H9 (cell line): ENCODE data around the gene CHSY3. TPM values are rescaled to one million over a fixed set of nuclear protein-coding genes. Genes with fewer than 3 reads are reported as not detected.

Experiments
- DNase-seq: peaks from one replicate; pipeline ENCODE4 v3.0.0-alpha.2; 2017
- H2AFZ ChIP-seq: one replicate; pipeline ENCODE4 v1.6.1; 2013; ENCODE audit warnings: mild to moderate bottlenecking, low read length, control low read depth, moderate library complexity
- H2AK5ac ChIP-seq: 2 replicates; pipeline ENCODE4 v1.6.1; 2013; ENCODE audit warnings: low read length, control low read depth, mixed read lengths; ENCODE audit not compliant: insufficient read length
- H2BK120ac ChIP-seq: one replicate; pipeline ENCODE4 v1.6.1; 2013; ENCODE audit warnings: low read depth, mild to moderate bottlenecking, low read length, control low read depth, inconsistent platforms; ENCODE audit not compliant: poor library complexity, severe bottlenecking
- H2BK12ac ChIP-seq: 2 replicates; pipeline ENCODE4 v1.6.1; 2013; ENCODE audit warnings: low read length, control low read depth, mixed read lengths, low read depth; ENCODE audit not compliant: insufficient read length
- H2BK15ac ChIP-seq: 2 replicates; pipeline ENCODE4 v1.6.1; 2013; ENCODE audit warnings: low read depth, low read length, control low read depth
- H2BK20ac ChIP-seq: one replicate; pipeline ENCODE4 v1.6.1; 2013; ENCODE audit warnings: low read depth, mild to moderate bottlenecking, low read length, control low read depth, inconsistent platforms; ENCODE audit not compliant: poor library complexity, severe bottlenecking
- H2BK5ac ChIP-seq: 2 replicates; pipeline ENCODE4 v1.6.1; 2013; ENCODE audit warnings: low read length, control low read depth, mixed read lengths; ENCODE audit not compliant: insufficient read length
- H3K14ac ChIP-seq: 2 replicates; pipeline ENCODE4 v1.6.1; 2013; ENCODE audit warnings: low read length, control low read depth; ENCODE audit not compliant: insufficient read depth
- H3K18ac ChIP-seq: 2 replicates; pipeline ENCODE4 v1.6.1; 2013; ENCODE audit warnings: low read depth, mild to moderate bottlenecking, mixed read lengths, low read length, control low read depth; ENCODE audit not compliant: insufficient read length
- H3K23ac ChIP-seq: 2 replicates; pipeline ENCODE4 v1.6.1; 2013; ENCODE audit warnings: low read length, control low read depth, mixed read lengths, low read depth; ENCODE audit not compliant: insufficient read length
- H3K23me2 ChIP-seq: 2 replicates; pipeline ENCODE4 v1.6.1; 2013; ENCODE audit warnings: low read depth, mild to moderate bottlenecking, mixed read lengths, low read length, control low read depth; ENCODE audit not compliant: insufficient read length, poor library complexity, severe bottlenecking
- H3K27ac ChIP-seq: 2 replicates; pipeline ENCODE4 v1.5.1; 2013; ENCODE audit warnings: low read length, control low read depth, mixed read lengths, low read depth; ENCODE audit not compliant: insufficient read length
- H3K27me3 ChIP-seq: 2 replicates; pipeline ENCODE4 v1.6.1; 2013; ENCODE audit warnings: low read length, control low read depth, inconsistent platforms; ENCODE audit not compliant: insufficient read depth
- H3K4ac ChIP-seq: 2 replicates; pipeline ENCODE4 v1.6.1; 2013; ENCODE audit warnings: low read depth, mild to moderate bottlenecking, control low read depth, inconsistent platforms, low read length, moderate library complexity
- H3K4me1 ChIP-seq: 2 replicates; pipeline ENCODE4 v1.6.1; 2013; ENCODE audit warnings: low read length, control low read depth, inconsistent platforms; ENCODE audit not compliant: insufficient read depth
- H3K4me2 ChIP-seq: 2 replicates; pipeline ENCODE4 v1.6.1; 2013; ENCODE audit warnings: low read length, control low read depth, mixed read lengths; ENCODE audit not compliant: insufficient read length, insufficient read depth
- H3K56ac ChIP-seq: 2 replicates; pipeline ENCODE4 v1.6.1; 2013; ENCODE audit warnings: low read depth, mild to moderate bottlenecking, mixed read lengths, low read length, control low read depth; ENCODE audit not compliant: insufficient read length
- H3K79me1 ChIP-seq: 2 replicates; pipeline ENCODE4 v1.6.1; 2013; ENCODE audit warnings: low read depth, mild to moderate bottlenecking, moderate library complexity, low read length, control low read depth, inconsistent platforms; ENCODE audit not compliant: insufficient read depth, poor library complexity, severe bottlenecking
- H3K79me2 ChIP-seq: 2 replicates; pipeline ENCODE4 v1.6.1; 2013; ENCODE audit warnings: low read length, control low read depth, inconsistent platforms; ENCODE audit not compliant: insufficient read depth
- H3K9ac ChIP-seq: 2 replicates; pipeline ENCODE4 v1.6.1; 2013; ENCODE audit warnings: low read length, control low read depth, mixed read lengths; ENCODE audit not compliant: insufficient read length; ENCODE audit errors: extremely low read depth
- H3K9me3 ChIP-seq: one replicate; pipeline ENCODE4 v1.6.1; 2013; ENCODE audit warnings: low read depth, low read length, inconsistent platforms; ENCODE audit not compliant: control insufficient read depth
- H3T11ph ChIP-seq: one replicate; pipeline ENCODE4 v1.6.1; 2013; ENCODE audit warnings: mild to moderate bottlenecking, low read length, control low read depth, inconsistent platforms
- H4K20me1 ChIP-seq: one replicate; pipeline ENCODE4 v1.6.1; 2013; ENCODE audit not compliant: control insufficient read depth, insufficient read length, insufficient read depth
- H4K5ac ChIP-seq: 2 replicates; pipeline ENCODE4 v1.6.1; 2013; ENCODE audit warnings: low read depth, mild to moderate bottlenecking, mixed read lengths, low read length, control low read depth; ENCODE audit not compliant: insufficient read length
- H4K8ac ChIP-seq: replicated peaks from 2 replicates; pipeline ENCODE4 v1.6.1; 2013; ENCODE audit warnings: low read length, control low read depth, mixed read lengths, low read depth; ENCODE audit not compliant: insufficient read length
- H4K91ac ChIP-seq: 2 replicates; pipeline ENCODE4 v1.6.1; 2013; ENCODE audit warnings: low read depth, mild to moderate bottlenecking, moderate library complexity, mixed read lengths, low read length, control low read depth; ENCODE audit not compliant: insufficient read length
- H3K27ac Mint-ChIP-seq, 3 experiments: 2 replicates in 2 of 3; 3 replicates in 1 of 3; pipeline ENCODE4 v1.8.0; 2020 to 2021; ENCODE audit warnings: mixed read lengths in 3 of 3, mild to moderate bottlenecking in 1 of 3, moderate library complexity in 1 of 3
- H3K27me3 Mint-ChIP-seq: 2 replicates; pipeline ENCODE4 v1.8.0; 2021; ENCODE audit warnings: low read depth, mild to moderate bottlenecking, moderate library complexity, mixed read lengths
- H3K36me3 Mint-ChIP-seq, 3 experiments: 2 replicates in 2 of 3; 3 replicates in 1 of 3; pipeline ENCODE4 v1.8.0; 2020 to 2021; ENCODE audit warnings: low read depth in 3 of 3, mixed read lengths in 3 of 3; ENCODE audit not compliant: insufficient read depth in 1 of 3
- H3K4me1 Mint-ChIP-seq, 2 experiments: 2 replicates each; pipeline ENCODE4 v1.8.0; 2020; ENCODE audit warnings: mixed read lengths in 2 of 2
- H3K4me3 Mint-ChIP-seq, 2 experiments: 2 replicates in 1 of 2; 3 replicates in 1 of 2; pipeline ENCODE4 v1.8.0; 2020 to 2021; ENCODE audit warnings: mild to moderate bottlenecking in 2 of 2, mixed read lengths in 2 of 2, moderate library complexity in 1 of 2
- H3K9me3 Mint-ChIP-seq, 2 experiments: 2 replicates in 1 of 2; 3 replicates in 1 of 2; pipeline ENCODE4 v1.8.0; 2020; ENCODE audit warnings: mild to moderate bottlenecking in 2 of 2, mixed read lengths in 2 of 2, moderate library complexity in 1 of 2
- CTCF ChIP-seq: fragments of 200-600 bp; sonication (generic); conservative IDR thresholded peaks from 3 replicates; pipeline ENCODE4 v1.8.0; 2021; ENCODE audit warnings: antibody characterized with exemption, mild to moderate bottlenecking
- WGBS: extraction: QIAGEN DNeasy Blood & Tissue Kit; methylation state at CpG from one replicate; pipeline ENCODE4 v1.1.7; 2013; ENCODE audit warnings: missing lambda C conversion rate, low lambda C conversion rate, mixed read lengths; ENCODE audit not compliant: insufficient read length; ENCODE audit errors: extremely low coverage; 5-methylcytosine and 5-hydroxymethylcytosine counted together
- total RNA-seq: library from RNA; stranded (reverse); gene quantifications from 2 replicates; pipeline ENCODE4 v1.2.1, GENCODE V29; 2021

CHSY3 gene
- total RNA-seq, 1 experiment from 2014 or later, result 0.37 TPM

- H2AK5ac ChIP-seq, result no peak overlapping the region
- no peaks in the 10 kb centered on the region for H3K9me3 ChIP-seq
- Mint-ChIP-seq H3K4me3 (no peak overlapping the region), H3K9me3 (no peaks in the 10 kb centered on the region), H3K27me3 (no peaks in the 10 kb centered on the region), H3K27ac (no peak overlapping the region), H3K36me3 (no peaks in the 10 kb centered on the region; a peak in 1 of 7 replicates), H3K4me1 (no peaks in the 10 kb centered on the region)
- H4K91ac ChIP-seq, result no peak overlapping the region
- WGBS, result no CpG with 5 or more reads among the region's 3 CpGs
- H3K4ac ChIP-seq, result no peak overlapping the region
- H4K20me1 ChIP-seq, result no peaks in the 10 kb centered on the region
- H3K56ac ChIP-seq, result no peak overlapping the region
- no peak overlapping the region for H3K23ac ChIP-seq
- no peak overlapping the region for H4K5ac ChIP-seq
- no peak overlapping the region for H2BK12ac ChIP-seq
- no peak overlapping the region for H2BK5ac ChIP-seq
- DNase-seq, result no peak
- no peaks in the 10 kb centered on the region for H3K79me2 ChIP-seq
- no peak overlapping the region for H2BK15ac ChIP-seq
- H4K8ac ChIP-seq, result no peak overlapping the region
- no peak overlapping the region for H3K4me2 ChIP-seq
- no peak overlapping the region for H3K18ac ChIP-seq
- TF ChIP-seq CTCF, result no peak
- no peaks in the 10 kb centered on the region for H3K23me2 ChIP-seq
- H3T11ph ChIP-seq, result no peak overlapping the region
- no peak overlapping the region for H3K9ac ChIP-seq
- H2BK120ac ChIP-seq, result no peak overlapping the region
- H3K79me1 ChIP-seq, result no peaks in the 10 kb centered on the region
- no peaks in the 10 kb centered on the region for H3K4me1 ChIP-seq
- H2BK20ac ChIP-seq, result no peak overlapping the region
- no peak overlapping the region for H3K14ac ChIP-seq
- no peaks in the 10 kb centered on the region for H3K27me3 ChIP-seq
- H3K27ac ChIP-seq, result no peak overlapping the region
- no peak overlapping the region for H2AFZ ChIP-seq
These were observed 309.3 kb downstream of the CHSY3 start for GRCh38 chr5:130213607-130214006.
